ENCODE measurements around the gene ZNF423.
"Not testable (repeated sequence)": the region's sequence is repeated elsewhere in the genome, so short reads cannot be mapped to it uniquely, and the experiment has no call there.

Gene ZNF423

DNA sequence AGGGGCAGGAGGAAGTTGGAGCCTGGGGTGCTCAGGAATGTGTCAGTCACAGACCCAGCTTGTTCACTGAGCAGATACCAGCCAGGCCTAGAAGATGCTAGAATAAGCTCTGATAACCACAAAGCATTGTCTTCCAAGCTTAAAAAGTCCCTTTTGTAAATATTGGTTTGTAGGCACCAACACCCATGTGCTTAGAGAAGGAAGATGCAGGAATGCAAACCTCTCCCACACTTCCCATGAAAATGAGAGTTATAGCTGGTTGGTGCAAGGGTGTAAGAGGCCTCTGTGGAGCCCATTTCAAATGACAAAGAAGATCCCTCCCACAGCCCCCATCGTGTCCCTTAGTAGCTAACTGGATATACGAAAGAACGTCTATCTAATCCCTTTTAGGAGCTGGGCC lies 272.0 kb downstream of the ZNF423 start:
- DNase-seq (ENCODE audit: low read depth) = no peak

DNA sequence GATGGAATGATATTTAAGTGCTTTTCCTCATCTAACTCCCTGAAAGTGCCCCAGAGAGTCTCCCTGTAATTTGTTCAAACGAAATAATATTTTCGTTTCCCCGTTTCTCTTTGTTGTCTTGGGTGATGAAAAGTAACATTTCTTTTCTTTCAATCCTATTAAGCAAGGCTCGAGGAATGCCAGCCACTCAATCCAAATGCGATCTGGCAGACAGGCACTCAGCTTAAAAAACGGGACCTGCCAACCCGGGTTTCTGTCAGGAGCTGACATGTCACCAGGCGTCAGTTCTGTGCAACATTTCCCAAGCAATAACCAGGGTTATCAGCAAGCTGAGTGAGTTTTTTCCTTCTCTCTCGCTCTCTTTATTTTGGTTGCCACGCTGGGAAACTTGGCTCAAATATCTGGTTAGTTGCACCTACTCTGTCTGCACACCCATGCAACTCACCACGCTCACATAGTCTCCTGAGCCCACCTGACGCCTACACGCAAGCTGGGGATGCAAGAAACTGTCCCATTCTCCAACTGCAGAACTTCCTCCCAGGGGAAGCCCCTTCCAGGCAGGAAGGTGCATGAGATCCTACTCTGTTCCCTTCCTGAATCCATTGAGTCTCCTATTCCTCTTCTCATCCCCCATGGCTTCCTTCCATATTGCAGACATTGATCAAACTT lies 274.1 kb downstream of the ZNF423 start:
- DNase-seq (ENCODE audit: low read depth) = no peak

DNA sequence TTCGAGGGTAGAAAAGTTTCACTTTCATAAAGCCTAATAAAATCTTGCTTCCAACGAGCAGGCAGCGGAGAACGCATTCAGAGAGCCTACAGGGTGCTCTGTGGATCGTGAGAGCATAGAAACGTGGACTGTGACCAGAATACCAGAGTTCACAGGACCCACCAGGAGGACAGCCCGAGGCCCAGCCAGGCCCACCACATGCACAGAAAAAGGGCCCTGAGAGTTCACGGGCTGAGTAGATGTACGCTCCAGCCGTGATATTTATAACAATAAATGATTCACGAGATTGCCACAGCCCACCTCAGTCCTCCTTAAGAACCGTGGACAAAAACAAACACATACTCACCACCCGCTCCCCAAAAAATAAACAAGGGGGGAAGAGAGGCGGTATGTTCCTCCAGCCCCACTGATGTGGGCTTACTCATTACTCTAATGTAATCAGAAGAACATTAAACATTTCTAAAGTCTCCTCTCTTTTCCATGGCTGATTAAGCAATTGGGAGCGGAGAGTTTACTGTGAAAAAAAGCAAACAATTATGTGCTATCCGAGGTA lies 275.1 kb downstream of the ZNF423 start:
- DNase-seq (ENCODE audit: low read depth) = no peak

DNA sequence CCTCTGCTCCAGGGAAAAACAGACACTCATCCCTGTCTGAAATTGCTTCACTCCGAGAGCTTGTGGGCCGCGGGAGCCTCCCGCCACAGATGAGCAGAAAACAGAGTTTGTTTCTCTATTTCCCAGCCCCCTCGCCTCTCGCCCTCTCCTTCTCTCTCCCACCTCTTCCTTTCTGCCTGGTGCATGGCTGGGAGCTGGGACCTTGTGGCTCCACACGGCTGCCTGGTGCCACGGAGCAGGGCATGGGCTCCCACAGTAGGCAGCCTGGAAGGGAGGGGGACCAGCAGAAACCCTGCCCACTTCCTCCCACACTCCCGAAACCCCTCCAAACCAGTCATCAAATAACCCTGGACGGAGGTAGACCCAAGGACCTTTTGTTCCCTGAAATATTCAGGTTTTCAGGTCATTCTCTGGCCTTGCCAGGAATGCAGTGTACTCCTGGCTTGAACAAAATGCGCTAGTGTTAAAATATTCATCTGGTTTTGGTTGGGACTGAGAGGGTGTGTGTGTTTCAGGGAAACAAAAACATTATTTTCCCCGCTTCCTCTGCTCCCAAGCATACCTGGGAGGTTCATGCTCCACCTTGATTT lies 277.4 kb downstream of the ZNF423 start:
- DNase-seq (ENCODE audit: low read depth) = no peak

DNA sequence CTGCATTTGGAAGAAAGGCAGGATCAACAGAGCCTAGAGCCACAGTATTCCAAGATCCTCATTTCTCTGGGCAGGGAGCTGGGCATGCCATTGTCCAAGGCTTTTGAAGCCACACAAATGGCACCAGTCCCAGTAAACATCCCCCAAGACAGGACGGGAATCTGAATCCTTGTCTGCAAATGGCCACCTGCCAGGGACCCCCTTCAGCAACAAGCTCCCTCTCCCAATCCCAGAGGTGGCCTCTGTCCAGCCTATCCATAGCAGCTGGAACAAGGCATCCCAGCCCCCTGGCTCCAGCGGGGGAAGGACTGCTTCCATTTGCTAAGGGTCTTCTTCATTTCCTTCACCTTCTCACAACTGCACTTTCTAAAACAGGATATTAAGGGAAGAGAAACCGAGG lies 277.9 kb downstream of the ZNF423 start:
- DNase-seq (ENCODE audit: low read depth) = no peak

DNA sequence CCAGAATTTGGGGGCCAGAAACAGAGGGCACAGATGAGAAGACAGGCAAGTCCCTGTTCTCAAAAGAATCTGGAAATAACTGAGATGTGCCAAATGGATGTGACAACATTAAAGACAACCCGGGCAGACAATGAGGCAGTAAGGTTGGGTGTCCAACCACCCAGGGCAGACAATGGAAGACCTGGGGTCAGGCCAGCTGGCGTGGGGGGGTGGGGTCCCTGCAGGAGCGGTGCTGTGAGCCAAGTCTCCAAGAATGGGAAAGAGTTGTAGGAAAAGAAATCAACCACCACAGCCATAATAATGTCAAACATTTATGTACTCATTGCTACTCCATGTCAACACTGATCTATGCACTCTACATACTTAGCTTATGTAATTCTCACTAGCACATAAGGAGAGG lies 279.0 kb downstream of the ZNF423 start:
- no peak for DNase-seq (ENCODE audit: low read depth)

DNA sequence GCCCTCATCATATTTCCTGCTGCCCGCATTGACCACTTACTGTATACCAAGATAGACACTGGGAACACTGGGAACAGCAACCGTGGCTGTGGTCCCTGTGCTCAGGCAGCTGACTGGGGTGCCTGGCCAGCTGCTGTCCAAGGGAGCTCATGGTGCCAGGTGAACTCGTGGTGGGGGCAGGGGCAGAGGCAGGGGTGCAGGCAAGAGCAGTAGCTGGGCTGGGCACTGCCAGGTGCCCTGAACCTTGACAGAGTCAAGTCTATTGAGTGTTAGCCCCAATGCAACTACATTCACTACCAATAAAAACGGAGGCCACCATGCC lies 279.8 kb downstream of the ZNF423 start:
- no peak for DNase-seq (ENCODE audit: low read depth)

DNA sequence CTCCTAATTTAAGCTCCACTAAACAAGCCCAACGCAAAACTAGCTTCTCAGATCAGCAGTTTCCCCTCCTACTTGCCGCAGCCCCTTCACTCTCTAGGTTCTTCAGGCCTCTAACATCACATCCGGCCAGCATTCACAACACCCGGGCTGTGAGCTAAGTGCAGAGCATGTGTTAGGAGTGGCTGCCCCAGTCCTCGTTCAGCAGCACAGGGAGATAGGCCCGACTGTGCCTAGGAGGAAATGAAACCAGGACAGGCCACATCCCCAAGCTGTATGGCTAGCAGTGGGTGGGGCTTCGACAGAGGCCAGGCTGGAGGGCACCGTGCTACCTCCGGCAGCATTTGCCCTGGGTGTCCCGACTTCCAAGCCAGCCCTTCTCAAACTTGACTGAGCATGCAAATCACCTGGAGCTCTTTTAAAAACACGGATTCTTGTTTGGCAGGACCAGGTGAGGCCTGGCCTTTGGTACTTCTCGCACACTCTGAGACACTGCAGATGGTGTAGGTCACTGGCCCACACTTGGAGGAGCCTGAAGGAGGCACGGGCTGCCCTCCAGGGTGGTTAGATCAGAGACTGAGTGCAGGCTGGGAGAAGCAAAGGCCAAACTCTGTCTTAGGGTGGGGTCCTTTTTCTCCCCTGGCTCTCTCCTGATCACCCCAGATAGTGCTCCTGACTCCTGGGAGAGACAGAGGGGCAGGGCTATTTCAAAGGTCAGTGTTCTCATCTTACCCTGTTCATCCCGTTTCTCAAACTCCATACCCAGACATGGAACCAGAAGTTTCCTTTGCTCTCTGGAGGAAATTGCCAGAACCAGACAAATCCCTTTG lies 280.4 kb downstream of the ZNF423 start:
- no peak for DNase-seq (ENCODE audit: low read depth)

DNA sequence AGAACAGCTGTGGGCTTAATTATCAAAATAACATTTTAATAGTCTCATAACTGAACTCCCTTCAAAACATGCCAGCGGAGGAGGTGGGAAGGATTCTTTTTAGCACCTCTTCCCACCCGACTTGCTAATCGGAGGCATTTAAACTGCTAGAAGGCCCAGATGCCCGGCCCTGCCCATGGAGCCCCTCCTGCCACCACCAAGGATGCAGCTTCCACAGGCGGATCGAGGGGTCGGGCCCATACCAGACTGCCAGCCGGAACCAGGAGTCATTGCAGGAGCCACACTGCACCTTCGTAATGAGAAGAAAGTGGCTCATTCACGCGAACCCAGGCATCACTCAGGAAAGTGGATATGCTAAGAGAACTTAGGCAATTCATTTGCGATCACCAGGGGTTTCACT lies 281.1 kb downstream of the ZNF423 start:
- no peak for DNase-seq (ENCODE audit: low read depth)

DNA sequence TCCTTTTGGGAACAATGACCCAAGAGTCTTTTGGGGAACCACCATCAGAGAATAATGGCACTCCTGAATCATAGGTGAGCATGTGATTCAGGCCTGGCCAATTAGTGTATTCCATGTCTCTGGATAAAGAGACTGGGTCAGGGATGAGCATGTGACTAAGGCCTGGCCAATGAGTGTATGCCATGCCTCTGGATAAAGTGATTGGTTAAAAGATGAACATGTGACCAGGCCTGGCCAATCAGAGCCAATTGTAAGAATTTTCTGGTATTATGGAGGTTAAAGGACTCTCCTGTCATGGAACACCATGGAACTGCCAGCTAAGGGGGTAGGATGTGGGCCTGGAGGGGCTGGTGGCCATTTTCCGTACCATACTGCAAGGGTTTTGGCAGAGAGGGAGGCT lies 288.0 kb downstream of the ZNF423 start:
- DNase-seq (ENCODE audit: low read depth) = no peak

DNA sequence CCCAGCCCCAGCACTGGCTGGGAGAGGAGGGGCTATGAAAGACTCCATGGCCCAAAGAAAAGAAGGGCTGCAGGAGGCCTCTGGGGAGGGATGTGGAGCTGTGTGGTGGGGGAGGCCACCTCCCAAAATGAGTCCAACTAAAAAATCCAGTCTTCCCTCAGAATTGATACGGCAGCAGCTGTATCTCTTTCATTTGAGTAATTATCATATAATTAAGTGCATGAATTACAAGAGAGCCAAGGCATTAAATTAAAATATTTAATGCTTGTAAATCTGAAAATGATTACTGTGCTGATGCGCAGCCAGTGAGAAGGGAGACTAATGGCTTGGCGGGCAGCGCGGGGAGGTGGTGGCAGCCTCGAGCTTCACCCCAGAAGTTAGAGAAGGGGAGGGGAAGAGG lies 289.5 kb downstream of the ZNF423 start:
- no peak for DNase-seq (ENCODE audit: low read depth)

DNA sequence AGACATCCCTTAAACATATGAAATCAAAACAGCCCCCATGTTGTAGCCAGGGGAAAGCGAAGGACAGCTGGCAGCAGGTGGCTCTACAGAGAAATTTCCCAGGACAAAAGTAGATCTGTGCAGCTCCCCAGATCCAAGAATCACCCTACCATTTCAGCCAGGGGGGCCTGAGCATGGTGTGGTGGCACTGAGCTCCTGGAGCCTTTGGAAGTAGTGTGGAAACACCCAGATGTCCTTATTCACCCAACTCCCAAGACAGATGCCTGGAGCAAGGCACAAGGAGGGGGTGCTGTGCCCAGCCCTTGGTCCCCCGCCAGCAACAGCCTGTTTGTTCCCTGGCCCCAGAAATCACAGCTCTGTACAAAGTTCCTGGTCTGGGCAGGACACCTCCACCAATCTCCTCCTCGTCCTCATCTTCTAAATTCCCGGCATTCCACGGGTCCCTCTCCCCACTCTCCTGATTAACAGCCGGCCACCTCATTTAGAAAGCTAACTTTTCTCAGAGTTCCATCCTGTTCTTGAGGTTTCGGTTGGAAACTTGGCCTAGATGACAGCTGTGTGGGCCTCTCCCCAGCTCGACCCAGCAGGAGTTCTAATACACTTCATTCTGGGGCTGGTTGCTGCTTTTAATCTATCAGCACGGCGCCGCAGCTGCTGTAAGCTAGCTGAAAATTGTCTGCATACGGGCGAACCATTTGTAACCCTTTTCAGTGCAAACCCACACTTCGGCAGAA lies 291.2 kb downstream of the ZNF423 start:
- no peak for DNase-seq (ENCODE audit: low read depth)

DNA sequence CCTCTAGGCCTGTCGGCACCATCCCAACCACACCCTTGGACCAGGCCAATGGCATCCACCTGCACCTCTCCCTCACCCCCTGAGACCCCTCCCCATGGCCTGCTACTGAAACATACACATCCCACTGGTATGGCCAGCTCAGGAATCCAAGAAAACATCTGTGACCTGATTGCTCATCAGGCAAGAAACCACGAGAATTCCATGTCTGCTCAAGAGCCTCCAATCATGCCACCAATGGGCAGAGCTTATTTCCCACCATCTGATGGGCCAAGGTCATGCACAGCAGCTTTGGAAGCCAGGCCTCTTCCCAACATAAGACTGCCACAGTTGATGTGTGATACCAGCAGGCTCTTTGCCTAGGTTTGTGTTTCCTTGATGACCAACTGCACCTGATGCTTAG lies 292.2 kb downstream of the ZNF423 start:
- DNase-seq (ENCODE audit: low read depth) = no peak

DNA sequence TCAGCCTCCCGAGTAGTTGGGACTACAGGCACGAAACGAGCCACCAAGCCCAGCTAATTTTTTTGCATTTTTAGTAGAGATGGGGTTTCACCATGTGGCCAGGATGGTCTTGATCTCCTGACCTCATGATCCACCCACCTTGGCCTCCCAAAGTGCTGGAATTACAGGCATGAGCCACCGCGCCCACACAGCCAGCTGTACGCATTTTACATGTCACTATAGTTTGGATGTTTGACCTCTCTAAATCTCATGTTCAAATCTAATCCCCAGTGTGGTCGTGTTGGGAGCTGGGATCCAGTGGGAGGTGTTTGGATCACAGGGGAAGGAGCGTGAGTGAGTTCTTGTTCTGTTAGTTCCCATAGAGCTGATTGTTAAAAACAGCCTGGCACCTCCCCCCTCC lies 293.0 kb downstream of the ZNF423 start:
- not testable (repeated sequence) for DNase-seq (ENCODE audit: low read depth)

DNA sequence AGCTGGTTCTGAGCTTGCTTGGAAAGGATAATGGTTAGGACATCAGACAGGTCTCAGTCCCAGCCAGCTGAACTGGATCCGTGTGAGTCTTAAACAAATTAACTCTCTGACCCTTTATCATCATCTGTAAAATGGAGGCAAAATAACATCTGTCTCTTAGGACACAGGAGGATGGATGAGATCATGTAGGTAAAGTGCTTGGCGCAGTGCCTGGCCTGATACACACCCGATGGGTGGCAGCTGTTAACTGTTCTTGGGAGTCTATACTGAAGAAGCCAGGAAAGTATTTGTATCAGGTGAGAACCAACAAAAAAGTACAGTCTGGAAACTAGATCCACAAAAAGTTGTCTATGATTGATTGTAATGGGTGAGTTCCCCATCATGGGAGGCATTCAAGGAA lies 293.7 kb downstream of the ZNF423 start:
- DNase-seq (ENCODE audit: low read depth) = no peak

DNA sequence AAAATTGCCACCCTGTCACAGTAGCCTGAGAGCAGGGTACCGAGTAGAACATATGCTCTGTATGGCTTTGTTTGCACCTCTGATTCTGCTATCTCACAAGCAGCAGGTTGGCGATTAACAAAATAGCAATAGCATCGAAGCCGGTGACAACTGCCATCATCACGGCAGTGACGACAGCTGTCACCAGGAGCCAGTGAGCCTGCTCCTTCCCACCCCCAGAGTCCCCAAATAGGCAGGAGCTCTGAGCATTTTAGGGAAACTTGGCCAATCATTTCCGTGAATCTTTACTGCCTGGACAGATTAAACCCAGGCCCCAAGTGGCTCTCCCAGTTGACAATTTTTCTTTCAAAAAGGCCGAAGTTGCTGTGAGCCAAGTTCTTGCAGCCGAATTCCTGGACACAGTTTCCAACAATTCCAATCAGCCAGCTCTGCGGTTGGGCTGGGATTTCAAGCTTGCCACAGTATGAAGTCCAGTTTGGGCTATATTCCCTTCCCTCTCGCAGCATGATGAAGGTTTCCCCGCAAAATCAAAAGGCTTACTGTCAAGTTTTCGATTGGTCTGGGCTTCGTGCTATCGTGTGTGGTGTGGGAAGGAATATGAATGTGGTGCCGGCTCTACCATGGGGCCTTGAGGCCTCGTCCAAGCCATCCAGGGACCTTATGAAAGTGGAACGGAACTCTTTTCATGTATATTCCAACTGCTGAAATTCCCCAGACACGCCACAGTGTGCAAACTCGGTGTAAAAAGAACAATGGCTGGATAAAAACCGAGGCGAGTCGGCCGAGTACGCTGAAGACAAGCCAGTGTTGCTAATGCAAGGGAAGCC lies 295.7 kb downstream of the ZNF423 start:
- no peak for DNase-seq (ENCODE audit: low read depth)

DNA sequence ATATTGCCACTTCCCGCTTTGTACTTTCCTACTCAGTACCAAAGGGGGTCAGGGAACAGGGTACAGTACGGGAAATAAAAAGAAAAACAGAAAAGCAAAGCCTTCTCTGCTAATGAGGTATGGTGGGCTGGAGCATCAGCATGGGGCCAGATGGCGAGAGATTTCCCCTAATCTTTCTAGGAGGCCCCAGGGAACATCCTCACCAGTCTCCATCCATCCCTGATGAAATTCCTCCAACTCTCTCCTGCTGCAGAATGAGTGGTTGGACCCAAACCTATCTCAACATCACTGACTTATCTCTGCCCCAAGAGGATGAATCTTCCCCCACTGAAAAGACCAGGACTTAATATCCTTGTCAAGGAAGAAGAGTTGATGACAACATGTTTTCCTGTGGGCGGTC lies 296.7 kb downstream of the ZNF423 start:
- no peak for DNase-seq (ENCODE audit: low read depth)

DNA sequence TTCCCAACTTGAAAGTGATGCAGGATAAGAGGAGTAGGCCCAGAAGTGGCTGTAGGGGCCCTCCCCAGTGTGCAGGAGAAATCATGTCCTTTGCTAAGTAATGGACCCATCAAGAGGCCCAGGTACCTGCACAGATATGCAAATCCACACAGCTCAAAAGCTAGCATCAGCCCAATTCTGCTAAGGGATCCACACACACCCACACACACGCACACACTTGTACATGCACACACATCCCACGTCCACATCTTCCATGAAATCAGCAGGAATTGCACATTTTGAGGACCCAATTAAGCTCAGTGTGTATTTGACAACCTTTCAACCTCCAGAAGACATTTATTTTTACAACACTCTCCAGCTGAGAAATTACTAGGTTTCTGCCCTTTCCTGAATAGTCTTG lies 297.5 kb downstream of the ZNF423 start:
- DNase-seq (ENCODE audit: low read depth) = no peak

DNA sequence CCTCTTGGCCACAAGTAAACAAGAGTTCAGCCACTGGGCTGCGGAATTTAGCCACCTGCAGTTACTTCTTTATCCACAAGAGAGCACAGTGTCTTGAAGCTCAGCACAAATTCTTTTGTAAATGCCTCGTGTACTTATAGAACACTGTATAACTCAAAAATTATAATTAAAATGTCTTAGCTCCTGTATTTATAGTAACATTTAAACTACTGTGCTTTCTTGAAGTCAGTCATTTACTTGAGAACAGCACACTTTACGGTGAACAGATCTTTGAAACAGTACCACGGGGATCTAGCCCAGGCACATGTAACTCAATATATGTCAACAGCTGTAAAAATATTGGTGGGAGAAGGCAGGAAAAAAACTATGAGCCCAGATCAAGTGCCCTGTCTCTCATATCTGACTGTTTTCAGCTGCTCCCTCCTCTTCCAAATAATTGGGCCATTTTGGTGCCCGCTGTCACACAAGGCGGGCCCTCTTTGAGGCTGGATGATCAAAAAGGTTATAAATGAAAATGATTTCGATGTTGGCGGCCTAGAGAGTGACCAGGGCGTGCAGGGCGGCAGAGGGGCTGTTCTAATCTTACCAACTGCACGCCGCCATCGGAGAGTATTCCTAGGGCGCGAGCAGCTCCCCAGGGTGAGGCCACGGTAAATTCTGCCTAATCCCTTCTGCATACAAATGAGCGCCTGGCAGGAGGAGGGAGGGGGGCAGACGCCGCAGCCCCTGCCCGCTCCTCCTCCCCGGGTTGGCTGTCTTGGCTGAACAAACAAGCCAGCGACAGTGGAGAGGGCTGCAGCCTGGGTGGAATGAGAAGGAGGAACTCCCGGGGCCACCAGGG lies 299.1 kb downstream of the ZNF423 start:
- no peak for DNase-seq (ENCODE audit: low read depth)

DNA sequence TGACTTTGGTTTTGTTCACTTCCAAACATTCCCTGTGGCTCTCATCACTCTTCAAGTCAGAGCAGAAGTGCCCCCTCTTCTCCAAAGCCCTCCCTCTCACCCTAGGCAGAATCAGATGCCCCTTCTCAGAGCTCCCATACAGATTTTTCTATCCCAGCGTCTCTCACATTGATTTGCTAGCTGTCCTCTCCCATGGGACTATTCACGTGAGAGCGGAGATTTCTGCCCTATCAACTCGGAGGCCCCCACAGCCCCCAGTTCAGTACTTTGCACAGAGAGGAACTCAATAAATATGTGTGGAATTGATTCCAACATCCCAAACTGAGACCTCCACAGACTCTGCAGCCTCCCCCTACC lies 299.7 kb downstream of the ZNF423 start:
- DNase-seq (ENCODE audit: low read depth) = no peak

DNA sequence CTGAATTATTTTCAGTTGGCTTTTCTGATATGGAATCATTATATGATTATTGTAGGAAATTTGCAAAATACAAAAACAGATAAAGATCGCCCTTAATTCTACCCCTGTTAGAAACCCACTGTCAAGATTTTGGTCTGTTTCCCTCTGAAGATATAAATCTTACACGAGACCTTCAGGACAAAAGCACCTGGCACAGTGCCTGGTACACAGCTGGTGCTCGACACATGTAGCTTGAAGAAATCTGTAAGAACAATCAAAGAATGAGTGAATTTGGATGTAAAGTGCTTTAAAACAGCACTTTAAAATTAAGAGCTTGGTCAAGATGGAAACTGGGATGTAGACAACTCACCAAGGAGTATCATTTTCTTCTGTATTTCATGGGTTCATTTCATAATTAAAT lies 301.2 kb downstream of the ZNF423 start:
- DNase-seq (ENCODE audit: low read depth) = no peak

Data from GM04504 (cell line).